Dendritic cell treated with granulocyte-macrophage colony-stimulating factor and Interleukin-4, amounts not matched to agents 40 ng/mL and 50 ng/mL, for 4 days (primary cell): ENCODE data around the gene BICRA.

Experiments
- H3K27ac Mint-ChIP-seq: one replicate; pipeline ENCODE4 v1.8.0; 2022; ENCODE audit warnings: mild to moderate bottlenecking, mixed read lengths
- H3K27me3 Mint-ChIP-seq: one replicate; pipeline ENCODE4 v1.8.0; 2022; ENCODE audit warnings: mild to moderate bottlenecking, mixed read lengths
- H3K36me3 Mint-ChIP-seq: one replicate; pipeline ENCODE4 v1.8.0; 2022; ENCODE audit warnings: low read depth, mixed read lengths
- H3K4me1 Mint-ChIP-seq: one replicate; pipeline ENCODE4 v1.8.0; 2022; ENCODE audit warnings: low read depth, mixed read lengths
- H3K4me3 Mint-ChIP-seq: one replicate; pipeline ENCODE4 v1.8.0; 2022; ENCODE audit warnings: mild to moderate bottlenecking, moderate library complexity, mixed read lengths
- H3K9me3 Mint-ChIP-seq: one replicate; pipeline ENCODE4 v1.8.0; 2022; ENCODE audit warnings: mixed read lengths
- intact Hi-C: fragments of 100-400 bp; cut with micrococcal nuclease; formaldehyde crosslinking; loops from one replicate; pipeline ENCODE4 v1.15.0; 2022

BICRA gene

GRCh38 chr19:47609906-47610894 is 1.3 kb downstream of the BICRA start:
- Mint-ChIP-seq H3K4me1 (peaks cover 45% of the 10 kb centered on the region), H3K27me3 (peaks cover 2% of the 10 kb centered on the region), H3K4me3 (peak overlapping the region; percentile 91), H3K9me3 (no peaks in the 10 kb centered on the region), H3K36me3 (peaks cover 39% of the 10 kb centered on the region), H3K27ac (peak overlapping the region; percentile 96)
- intact Hi-C loops: loop anchor here (2.0 kb wide), 1 partner anchor 95 kb away; the partner anchor contains the start of gene NAPA

- peaks cover 52% of the 10 kb centered on the region for H3K4me1 Mint-ChIP-seq
- peaks cover 1% of the 10 kb centered on the region for H3K27me3 Mint-ChIP-seq
- no peaks in the 10 kb centered on the region for H3K9me3 Mint-ChIP-seq
- intact Hi-C loops: no loop called here
- peaks cover 43% of the 10 kb centered on the region for H3K36me3 Mint-ChIP-seq
- peak overlapping the region; percentile 91 for H3K4me3 Mint-ChIP-seq
- H3K27ac Mint-ChIP-seq: peak overlapping the region; percentile 96
Observed at GRCh38 chr19:47610902-47611301, 2.0 kb downstream of the BICRA start.

- Mint-ChIP-seq H3K27me3 (no peaks in the 10 kb centered on the region), H3K9me3 (no peaks in the 10 kb centered on the region), H3K36me3 (peaks cover 36% of the 10 kb centered on the region), H3K4me3 (no peak overlapping the region), H3K27ac (peak overlapping the region; percentile 30), H3K4me1 (peaks cover 57% of the 10 kb centered on the region)
- intact Hi-C loops: no loop called here
Observed at GRCh38 chr19:47613165-47614020, 4.5 kb downstream of the BICRA start.

- Mint-ChIP-seq H3K9me3 (no peaks in the 10 kb centered on the region), H3K36me3 (peaks cover 36% of the 10 kb centered on the region), H3K27ac (peak overlapping the region; percentile 30), H3K4me1 (peaks cover 59% of the 10 kb centered on the region), H3K4me3 (no peak overlapping the region), H3K27me3 (no peaks in the 10 kb centered on the region)
- intact Hi-C loops: no loop called here
Observed at GRCh38 chr19:47614021-47614295, 5.0 kb downstream of the BICRA start.

- H3K4me3 Mint-ChIP-seq: no peak overlapping the region
- H3K27me3 Mint-ChIP-seq: no peaks in the 10 kb centered on the region
- peaks cover 38% of the 10 kb centered on the region for H3K36me3 Mint-ChIP-seq
- intact Hi-C loops: no loop called here
- peaks cover 59% of the 10 kb centered on the region for H3K4me1 Mint-ChIP-seq
- H3K9me3 Mint-ChIP-seq: no peaks in the 10 kb centered on the region
- no peak overlapping the region for H3K27ac Mint-ChIP-seq
Observed at GRCh38 chr19:47614559-47614958, 5.6 kb downstream of the BICRA start.

GRCh38 chr19:47615230-47615629 is 6.3 kb downstream of the BICRA start:
- H3K9me3 Mint-ChIP-seq: no peaks in the 10 kb centered on the region
- H3K4me1 Mint-ChIP-seq: peaks cover 58% of the 10 kb centered on the region
- no peak overlapping the region for H3K4me3 Mint-ChIP-seq
- peaks cover 45% of the 10 kb centered on the region for H3K36me3 Mint-ChIP-seq
- no peak overlapping the region for H3K27ac Mint-ChIP-seq
- intact Hi-C loops: no loop called here
- H3K27me3 Mint-ChIP-seq: no peaks in the 10 kb centered on the region

GRCh38 chr19:47615714-47616113 is 6.8 kb downstream of the BICRA start:
- H3K27me3 Mint-ChIP-seq: no peaks in the 10 kb centered on the region
- H3K27ac Mint-ChIP-seq: peak overlapping the region; percentile 46
- no peaks in the 10 kb centered on the region for H3K9me3 Mint-ChIP-seq
- intact Hi-C loops: no loop called here
- H3K36me3 Mint-ChIP-seq: peaks cover 49% of the 10 kb centered on the region
- H3K4me3 Mint-ChIP-seq: no peak overlapping the region
- H3K4me1 Mint-ChIP-seq: peaks cover 53% of the 10 kb centered on the region

GRCh38 chr19:47618771-47619170 is 9.8 kb downstream of the BICRA start:
- Mint-ChIP-seq H3K36me3 (peaks cover 51% of the 10 kb centered on the region), H3K27me3 (no peaks in the 10 kb centered on the region), H3K9me3 (no peaks in the 10 kb centered on the region), H3K4me1 (peaks cover 37% of the 10 kb centered on the region), H3K4me3 (no peak overlapping the region), H3K27ac (no peak overlapping the region)
- intact Hi-C loops: no loop called here

- H3K9me3 Mint-ChIP-seq: no peaks in the 10 kb centered on the region
- H3K27me3 Mint-ChIP-seq: no peaks in the 10 kb centered on the region
- no peak overlapping the region for H3K4me3 Mint-ChIP-seq
- H3K4me1 Mint-ChIP-seq: peaks cover 38% of the 10 kb centered on the region
- H3K36me3 Mint-ChIP-seq: peaks cover 53% of the 10 kb centered on the region
- intact Hi-C loops: no loop called here
- H3K27ac Mint-ChIP-seq: no peak overlapping the region
Observed at GRCh38 chr19:47619763-47620162, 10.8 kb downstream of the BICRA start.

GRCh38 chr19:47623151-47623920 is 14.4 kb downstream of the BICRA start:
- no peak overlapping the region for H3K27ac Mint-ChIP-seq
- no peak overlapping the region for H3K4me3 Mint-ChIP-seq
- peaks cover 26% of the 10 kb centered on the region for H3K4me1 Mint-ChIP-seq
- no peaks in the 10 kb centered on the region for H3K9me3 Mint-ChIP-seq
- peaks cover 70% of the 10 kb centered on the region for H3K36me3 Mint-ChIP-seq
- intact Hi-C loops: no loop called here
- no peaks in the 10 kb centered on the region for H3K27me3 Mint-ChIP-seq

- Mint-ChIP-seq H3K9me3 (no peaks in the 10 kb centered on the region), H3K27ac (peak overlapping the region; percentile 45), H3K4me1 (peaks cover 23% of the 10 kb centered on the region), H3K36me3 (peaks cover 71% of the 10 kb centered on the region), H3K27me3 (no peaks in the 10 kb centered on the region), H3K4me3 (no peak overlapping the region)
- intact Hi-C loops: no loop called here
Observed at GRCh38 chr19:47623921-47624391, 15.0 kb downstream of the BICRA start.

GRCh38 chr19:47625650-47626049 is 16.7 kb downstream of the BICRA start:
- intact Hi-C loops: no loop called here
- Mint-ChIP-seq H3K36me3 (peaks cover 72% of the 10 kb centered on the region), H3K4me1 (peaks cover 33% of the 10 kb centered on the region), H3K27me3 (no peaks in the 10 kb centered on the region), H3K4me3 (no peak overlapping the region), H3K27ac (no peak overlapping the region), H3K9me3 (no peaks in the 10 kb centered on the region)

- Mint-ChIP-seq H3K27me3 (no peaks in the 10 kb centered on the region), H3K27ac (no peak overlapping the region), H3K9me3 (no peaks in the 10 kb centered on the region), H3K36me3 (peaks cover 71% of the 10 kb centered on the region), H3K4me3 (no peak overlapping the region), H3K4me1 (peaks cover 36% of the 10 kb centered on the region)
- intact Hi-C loops: no loop called here
Observed at GRCh38 chr19:47626238-47626637, 17.3 kb downstream of the BICRA start.
